ENCODE data around the gene KRT76.

KRT76 gene

GRCh38 chr12:52799505-52800211, 22.5 kb upstream of the KRT76 start:
- POLR2A ChIA-PET = no interaction called here
- no peak for TF ChIP-seq CTCF (IDR thresholded peaks at IDR 0.05; ENCODE audit: insufficient read depth, low read length, missing control alignments)
- no peak for DNase-seq (ENCODE audit: low read depth, low spot score)
- H3K4me3 ChIP-seq (ENCODE audit: low read depth, low read length) = no peak overlapping the region
- CTCF ChIA-PET = no interaction called here

GRCh38 chr12:52798671-52799504, 21.7 kb upstream of the KRT76 start:
- DNase-seq (ENCODE audit: low read depth, low spot score) = no peak
- CTCF ChIA-PET = interaction anchor here (1.3 kb wide), 1 partner anchor 72 kb away, joined by 4 read pairs; no protein-coding TSS in a partner anchor
- no peak overlapping the region for H3K4me3 ChIP-seq (ENCODE audit: low read depth, low read length)
- no peak for TF ChIP-seq CTCF (IDR thresholded peaks at IDR 0.05; ENCODE audit: insufficient read depth, low read length, missing control alignments)
- POLR2A ChIA-PET = no interaction called here

- POLR2A ChIA-PET = no interaction called here
- CTCF ChIA-PET = interaction anchor here (1.3 kb wide), 1 partner anchor 72 kb away, joined by 4 read pairs; no protein-coding TSS in a partner anchor
- H3K4me3 ChIP-seq (ENCODE audit: low read depth, low read length) = no peak overlapping the region
- no peak for DNase-seq (ENCODE audit: low read depth, low spot score)
- no peak for TF ChIP-seq CTCF (IDR thresholded peaks at IDR 0.05; ENCODE audit: insufficient read depth, low read length, missing control alignments)
These were observed 21.0 kb upstream of the KRT76 start for GRCh38 chr12:52798003-52798670.

GRCh38 chr12:52797529-52797894, 20.4 kb upstream of the KRT76 start:
- H3K4me3 ChIP-seq (ENCODE audit: low read depth, low read length) = no peak overlapping the region
- TF ChIP-seq CTCF (IDR thresholded peaks at IDR 0.05; ENCODE audit: insufficient read depth, low read length, missing control alignments) = no peak
- POLR2A ChIA-PET = no interaction called here
- no peak for DNase-seq (ENCODE audit: low read depth, low spot score)
- CTCF ChIA-PET = interaction anchor here (1.3 to 1.5 kb wide), 2 partner anchors 73 to 87 kb away, joined by 4 read pairs; no protein-coding TSS in a partner anchor

GRCh38 chr12:52796839-52797528, 19.8 kb upstream of the KRT76 start:
- no peak for DNase-seq (ENCODE audit: low read depth, low spot score)
- no peak for TF ChIP-seq CTCF (IDR thresholded peaks at IDR 0.05; ENCODE audit: insufficient read depth, low read length, missing control alignments)
- POLR2A ChIA-PET = no interaction called here
- CTCF ChIA-PET = interaction anchor here (1.5 kb wide), 1 partner anchor 87 kb away, joined by 4 read pairs; no protein-coding TSS in a partner anchor
- no peak overlapping the region for H3K4me3 ChIP-seq (ENCODE audit: low read depth, low read length)
